HepG2 (cell line): ENCODE measurements around the gene PSMD4. TPM values are rescaled to one million over a fixed set of nuclear protein-coding genes. Genes with fewer than 3 reads are reported as not detected.
A peak's percentile ranks its signal among the peaks of the same experiment; 100 is the strongest.

Experiments used
- ATF4 ChIP-seq, 2 experiments: fragments of 450-650 bp in 1 of 2; sonication (generic) in 1 of 2; formaldehyde crosslinking; IDR thresholded peaks; 2 replicates each; pipeline versions ENCODE4 v1.5.0 to v1.8.0; 2020 to 2022; ENCODE audit warnings: mild to moderate bottlenecking in 1 of 2, missing genetic modification reagents in 1 of 2
- CERS6 ChIP-seq: sonication (generic); formaldehyde crosslinking; IDR thresholded peaks from 2 replicates; pipeline ENCODE4 v1.5.0; 2020; ENCODE audit warnings: missing genetic modification reagents
- ESRRA ChIP-seq: sonication (generic); formaldehyde crosslinking; IDR thresholded peaks from 2 replicates; pipeline ENCODE4 v1.5.1; 2020; ENCODE audit warnings: mild to moderate bottlenecking, low read depth, missing genetic modification reagents
- ETS1 ChIP-seq: sonication (generic); formaldehyde crosslinking; IDR thresholded peaks from 2 replicates; pipeline ENCODE4 v1.4.0; 2020; ENCODE audit warnings: missing genetic modification reagents
- ISX ChIP-seq: sonication (generic); formaldehyde crosslinking; conservative IDR thresholded peaks from 2 replicates; pipeline ENCODE4 v1.5.0; 2020; ENCODE audit warnings: missing genetic modification reagents
- NBN ChIP-seq: fragments of 450-650 bp; conservative IDR thresholded peaks from 2 replicates; pipeline ENCODE4 v1.6.1; 2017
- NFE2L1 ChIP-seq: sonication (generic); formaldehyde crosslinking; IDR thresholded peaks from 2 replicates; pipeline ENCODE4 v1.4.0; 2020; ENCODE audit warnings: missing genetic modification reagents, mild to moderate bottlenecking, borderline replicate concordance
- RXRA ChIP-seq: sonication (generic); formaldehyde crosslinking; IDR thresholded peaks from 2 replicates; pipeline ENCODE4 v1.5.1; 2020; ENCODE audit warnings: missing genetic modification reagents
- SALL2 ChIP-seq: sonication (generic); formaldehyde crosslinking; IDR thresholded peaks from 2 replicates; pipeline ENCODE4 v1.8.1; 2023; ENCODE audit warnings: mild to moderate bottlenecking, missing genetic modification reagents, inconsistent platforms
- YY1 ChIP-seq: IDR thresholded peaks from 2 replicates; pipeline ENCODE4 v1.6.1; 2011; ENCODE audit warnings: low read length, low read depth, moderate library complexity, mild to moderate bottlenecking; ENCODE audit not compliant: insufficient read depth, insufficient replicate concordance
- ZIK1 ChIP-seq: sonication (generic); formaldehyde crosslinking; IDR thresholded peaks from 2 replicates; pipeline ENCODE4 v1.5.0; 2020; ENCODE audit warnings: mild to moderate bottlenecking, low read depth, missing genetic modification reagents, borderline replicate concordance
- ZNF10 ChIP-seq: sonication (generic); formaldehyde crosslinking; IDR thresholded peaks from 2 replicates; pipeline ENCODE4 v1.4.0; 2020; ENCODE audit warnings: mild to moderate bottlenecking, low read depth, missing genetic modification reagents, borderline replicate concordance
- ZNF205 ChIP-seq: IDR thresholded peaks from 2 replicates; pipeline ENCODE4 v1.6.1; 2018; ENCODE audit warnings: missing biosample characterization, missing genetic modification reagents
- ZNF33A ChIP-seq: sonication (generic); formaldehyde crosslinking; IDR thresholded peaks from 2 replicates; pipeline ENCODE4 v1.5.1; 2020; ENCODE audit warnings: missing genetic modification reagents, mild to moderate bottlenecking, moderate library complexity, borderline replicate concordance
- ZNF503 ChIP-seq: sonication (generic); formaldehyde crosslinking; IDR thresholded peaks from 2 replicates; pipeline ENCODE4 v1.4.0; 2020; ENCODE audit warnings: missing genetic modification reagents
- ZNF550 ChIP-seq: sonication (generic); formaldehyde crosslinking; IDR thresholded peaks from 2 replicates; pipeline ENCODE4 v1.4.0; 2020; ENCODE audit warnings: mild to moderate bottlenecking, missing genetic modification reagents, borderline replicate concordance
- ZNF556 ChIP-seq: sonication (generic); formaldehyde crosslinking; IDR thresholded peaks from 2 replicates; pipeline ENCODE4 v1.4.0; 2020; ENCODE audit warnings: mild to moderate bottlenecking, missing genetic modification reagents, borderline replicate concordance
- ZNF597 ChIP-seq: sonication (generic); formaldehyde crosslinking; IDR thresholded peaks from 2 replicates; pipeline ENCODE4 v1.5.0; 2020; ENCODE audit warnings: missing genetic modification reagents
- ZNF772 ChIP-seq: sonication (generic); formaldehyde crosslinking; IDR thresholded peaks from 2 replicates; pipeline ENCODE4 v1.5.0; 2020; ENCODE audit warnings: mild to moderate bottlenecking, missing genetic modification reagents
- ZNF777 ChIP-seq: sonication (generic); formaldehyde crosslinking; IDR thresholded peaks from 2 replicates; pipeline ENCODE4 v1.4.0; 2020; ENCODE audit warnings: missing genetic modification reagents
- ZSCAN9 ChIP-seq: IDR thresholded peaks from 2 replicates; pipeline ENCODE4 v1.6.1; 2016; ENCODE audit warnings: borderline replicate concordance
- polyA plus RNA-seq, 8 experiments: library from polyadenylated mRNA; depleted of rRNA in 3 of 8; stranded (reverse) in 7 of 8; unstranded in 1 of 8; fragments of >200 nt; fragmentation: Illumina TruSeq in 4 of 8; extraction: Trizol in 4 of 8; gene quantifications; 2 replicates each; pipeline versions ENCODE4 v1.2.1 to v1.2.3, GENCODE V29; 2011 to 2016; ENCODE audit warnings: low read depth in 4 of 8, missing spikeins in 1 of 8, mixed read lengths in 1 of 8; ENCODE audit not compliant: insufficient read depth in 1 of 8
- total RNA-seq, 5 experiments: library from RNA; depleted of rRNA; stranded (reverse); fragments of >200 nt; fragmentation: Illumina TruSeq; extraction: Trizol; gene quantifications; 2 replicates each; pipeline ENCODE4 v1.2.3, GENCODE V29; 2016; ENCODE audit warnings: low read depth in 1 of 5

Gene PSMD4
- total and polyA plus RNA-seq, 2 of the 13 experiments (the other 11 are each of a cell fraction or from before 2014, with no cell fraction given) = 194 to 243 TPM

GRCh38 chr1:151281969-151282882 is 27.7 kb downstream of the PSMD4 start, which contains the start of gene ZNF687 (continued):
- TF ChIP-seq SALL2 (CRISPR knock-in tag) (0 out of 2 replicates have a peak, but pooled peaks have one; percentile 49), ZNF33A (CRISPR knock-in tag) (no peak), ZSCAN9 (CRISPR knock-in tag) (peak; percentile 37; the same call in 1 of the 2 replicates), ZNF556 (no peak), ZNF10 (CRISPR knock-in tag) (no peak), ZNF597 (CRISPR knock-in tag) (no peak), ZNF777 (CRISPR knock-in tag) (0 out of 2 replicates have a peak, but pooled peaks have one; percentile 1), RXRA (CRISPR knock-in tag) (no peak; the same call in 1 of the 2 replicates), ZNF205 (CRISPR knock-in tag) (0 out of 2 replicates have a peak, but pooled peaks have one; percentile 10), ESRRA (0 out of 2 replicates have a peak, but pooled peaks have one; percentile 5), NFE2L1 (no peak), ZNF503 (CRISPR knock-in tag) (no peak), ETS1 (CRISPR knock-in tag) (no peak), CERS6 (CRISPR knock-in tag) (no peak), ATF4 (CRISPR knock-in tag; IDR thresholded peaks at IDR 0.05) (no peak), NBN (no peak), YY1 (peak; percentile 63), ZNF550 (CRISPR knock-in tag) (no peak), ZNF772 (CRISPR knock-in tag) (0 out of 2 replicates have a peak, but pooled peaks have one; percentile 8), ZIK1 (no peak), ISX (CRISPR knock-in tag) (no peak)
